ENCODE results near the gene PLB1.
"Not testable (repeated sequence)": the region's sequence is repeated elsewhere in the genome, so short reads cannot be mapped to it uniquely, and the experiment has no call there.

PLB1 gene

GRCh38 chr2:28534817-28535216 lies 39.0 kb downstream of the PLB1 start:
- no peak for DNase-seq

- DNase-seq = no peak
Observed at GRCh38 chr2:28538134-28538533, 42.3 kb downstream of the PLB1 start.

- no peak for DNase-seq
Observed at GRCh38 chr2:28538652-28539051, 42.8 kb downstream of the PLB1 start.

GRCh38 chr2:28539118-28539541 lies 43.3 kb downstream of the PLB1 start:
- no peak for DNase-seq

- DNase-seq = no peak
Observed at GRCh38 chr2:28543316-28544035, 47.6 kb downstream of the PLB1 start.

GRCh38 chr2:28544036-28544346 lies 48.1 kb downstream of the PLB1 start:
- no peak for DNase-seq

- DNase-seq = peak; percentile 13
Observed at GRCh38 chr2:28544405-28544921, 48.6 kb downstream of the PLB1 start.

- peak; percentile 7 for DNase-seq
Observed at GRCh38 chr2:28544922-28545589, 49.2 kb downstream of the PLB1 start.

- DNase-seq = no peak
Observed at GRCh38 chr2:28545590-28546200, 49.8 kb downstream of the PLB1 start.

- no peak for DNase-seq
Observed at GRCh38 chr2:28546242-28546641, 50.4 kb downstream of the PLB1 start.

- DNase-seq = no peak
Observed at GRCh38 chr2:28547223-28547860, 51.5 kb downstream of the PLB1 start.

- DNase-seq = peak; percentile 48
Observed at GRCh38 chr2:28547906-28548600, 52.2 kb downstream of the PLB1 start.

- DNase-seq = not testable (repeated sequence)
Observed at GRCh38 chr2:28550345-28550744, 54.5 kb downstream of the PLB1 start.

- no peak for DNase-seq
Observed at GRCh38 chr2:28552045-28552823, 56.4 kb downstream of the PLB1 start.

- no peak for DNase-seq
Observed at GRCh38 chr2:28556303-28556702, 60.4 kb downstream of the PLB1 start.

GRCh38 chr2:28557389-28558131 lies 61.7 kb downstream of the PLB1 start:
- no peak for DNase-seq

GRCh38 chr2:28558158-28558820 lies 62.4 kb downstream of the PLB1 start:
- no peak for DNase-seq

GRCh38 chr2:28558918-28559317 lies 63.1 kb downstream of the PLB1 start:
- no peak for DNase-seq

GRCh38 chr2:28563869-28564268 lies 68.0 kb downstream of the PLB1 start:
- DNase-seq = no peak

GRCh38 chr2:28564346-28564745 lies 68.5 kb downstream of the PLB1 start:
- DNase-seq = no peak

GRCh38 chr2:28565033-28565432 lies 69.2 kb downstream of the PLB1 start:
- no peak for DNase-seq
